Brain microvascular endothelial cell (primary cell): ENCODE data around the gene ING4.

Experiments used
- DNase-seq: peaks from one replicate; pipeline ENCODE4 v3.0.0-alpha.2; 2020
- H3K27ac ChIP-seq: fragments of 250-450 bp; sonication (Bioruptor Pico); 2 replicates; pipeline ENCODE4 v1.5.1; 2020; ENCODE audit warnings: mild to moderate bottlenecking, moderate library complexity
- H3K27me3 ChIP-seq: fragments of 250-450 bp; sonication (Bioruptor Pico); replicated peaks from 2 replicates; pipeline ENCODE4 v1.5.1; 2020; ENCODE audit warnings: mild to moderate bottlenecking
- H3K36me3 ChIP-seq: fragments of 250-450 bp; sonication (Bioruptor Pico); replicated peaks from 2 replicates; pipeline ENCODE4 v1.5.1; 2020; ENCODE audit warnings: mild to moderate bottlenecking
- H3K4me3 ChIP-seq: 2 replicates; pipeline ENCODE4 v1.5.1; 2011; ENCODE audit warnings: low read depth, mild to moderate bottlenecking, control low read depth, low read length, moderate library complexity
- CTCF ChIP-seq: IDR thresholded peaks from 2 replicates; pipeline ENCODE4 v1.5.1; 2011; ENCODE audit warnings: low read depth, mild to moderate bottlenecking, moderate library complexity, low read length, control low read depth, inconsistent platforms; ENCODE audit errors: missing control alignments
- in situ Hi-C: cut with HindIII; loops from 2 replicates; pipeline ENCODE4 v1.10.0; 2017; ENCODE audit warnings: low sequenced_read_pairs, low pct_ligation_motif_present

The ING4 gene

DNA sequence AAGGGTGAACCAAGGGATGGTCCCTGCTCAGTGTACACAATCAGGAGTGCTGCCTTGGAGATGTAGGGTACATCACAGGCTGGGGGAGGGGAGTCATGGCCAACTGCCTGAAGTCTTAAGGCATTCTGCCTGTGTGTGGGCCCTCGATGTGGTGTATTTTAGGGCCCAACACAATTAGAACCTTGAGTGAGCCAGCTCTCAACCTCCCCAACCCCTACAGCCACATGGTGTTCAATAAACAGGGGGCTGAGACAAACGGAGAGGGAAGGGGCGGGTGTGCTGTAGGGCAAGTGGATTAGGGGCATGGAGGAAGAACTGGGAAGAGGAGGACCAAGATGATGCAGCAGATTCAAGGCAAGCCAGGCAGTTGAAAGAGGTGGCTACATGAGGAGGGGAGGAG, 47.1 kb downstream of the ING4 start:
- in situ Hi-C loops: no loop called here
- no peak for TF ChIP-seq CTCF
- no peak for DNase-seq
- H3K27ac ChIP-seq: no peak overlapping the region
- no peaks in the 10 kb centered on the region for H3K36me3 ChIP-seq
- no peaks in the 10 kb centered on the region for H3K27me3 ChIP-seq
- no peak overlapping the region for H3K4me3 ChIP-seq

- H3K27me3 ChIP-seq: no peaks in the 10 kb centered on the region
- no peaks in the 10 kb centered on the region for H3K36me3 ChIP-seq
- no peak overlapping the region for H3K4me3 ChIP-seq
- TF ChIP-seq CTCF: peak; percentile 40
- in situ Hi-C loops: no loop called here
- H3K27ac ChIP-seq: peak overlapping the region; percentile 52
- no peak for DNase-seq
Observed at GRCh38 chr12:6614513-6615172, 48.3 kb downstream of the ING4 start.

- H3K27ac ChIP-seq: peak overlapping the region; percentile 52
- H3K36me3 ChIP-seq: no peaks in the 10 kb centered on the region
- H3K4me3 ChIP-seq: no peak overlapping the region
- no peaks in the 10 kb centered on the region for H3K27me3 ChIP-seq
- peak; percentile 92 for DNase-seq
- in situ Hi-C loops: no loop called here
- peak; percentile 36 for TF ChIP-seq CTCF
Observed at GRCh38 chr12:6613776-6614512, 49.0 kb downstream of the ING4 start.

GRCh38 chr12:6613015-6613775, 49.7 kb downstream of the ING4 start:
- H3K27ac ChIP-seq: no peak overlapping the region
- peak overlapping the region; percentile 24 for H3K4me3 ChIP-seq
- no peaks in the 10 kb centered on the region for H3K36me3 ChIP-seq
- peak; percentile 65 for DNase-seq
- no peaks in the 10 kb centered on the region for H3K27me3 ChIP-seq
- in situ Hi-C loops: no loop called here
- TF ChIP-seq CTCF: no peak

DNA sequence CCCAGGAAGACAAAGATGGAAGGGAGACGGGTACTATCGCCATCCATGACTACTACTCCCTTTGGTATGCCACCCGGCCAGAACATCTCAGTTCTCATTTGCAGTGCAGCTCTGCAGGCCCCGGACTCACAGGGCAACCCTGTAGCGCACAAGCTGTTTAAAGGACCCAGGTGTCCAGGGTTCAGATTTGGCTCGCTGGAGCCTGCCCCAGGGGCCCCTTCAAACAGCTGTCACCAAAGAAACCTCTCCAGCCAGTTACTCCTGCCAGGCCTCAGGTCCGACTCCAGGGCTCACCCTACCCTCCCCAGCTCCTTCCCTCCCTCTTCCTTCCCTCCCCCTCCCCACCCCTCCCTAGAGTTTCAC, 50.3 kb downstream of the ING4 start:
- Histone ChIP-seq H3K36me3 (no peaks in the 10 kb centered on the region), H3K27ac (no peak overlapping the region), H3K27me3 (no peaks in the 10 kb centered on the region), H3K4me3 (no peak overlapping the region)
- in situ Hi-C loops: no loop called here
- no peak for DNase-seq
- no peak for TF ChIP-seq CTCF
